ENCODE data around the gene ARHGAP31. TPM values are rescaled to one million over a fixed set of nuclear protein-coding genes. Genes with fewer than 3 reads are reported as not detected.

Gene ARHGAP31
- total RNA-seq, 1 donor from 2014 or later: 0.84 TPM

GRCh38 chr3:119329551-119329950 is 35.4 kb downstream of the ARHGAP31 start:
- Mint-ChIP-seq H3K27ac (no peak overlapping the region), H3K4me1 (ENCODE audit: low read depth) (peaks cover 3% of the 10 kb centered on the region), H3K36me3 (ENCODE audit: insufficient read depth) (no peaks in the 10 kb centered on the region), H3K4me3 (ENCODE audit: low read depth) (no peak overlapping the region), H3K9me3 (ENCODE audit: low read depth) (no peaks in the 10 kb centered on the region), H3K27me3 (peaks cover under 1% of the 10 kb centered on the region)
- no peak for DNase-seq (ENCODE audit: low spot score, unreplicated experiment)
- TF ChIP-seq CTCF (IDR thresholded peaks at IDR 0.05; ENCODE audit: unreplicated experiment): no peak

- Mint-ChIP-seq H3K36me3 (ENCODE audit: insufficient read depth) (no peaks in the 10 kb centered on the region), H3K27me3 (no peaks in the 10 kb centered on the region), H3K9me3 (ENCODE audit: low read depth) (no peaks in the 10 kb centered on the region), H3K4me3 (ENCODE audit: low read depth) (no peak overlapping the region), H3K4me1 (ENCODE audit: low read depth) (peaks cover 3% of the 10 kb centered on the region), H3K27ac (no peak overlapping the region)
- TF ChIP-seq CTCF (IDR thresholded peaks at IDR 0.05; ENCODE audit: unreplicated experiment): no peak
- no peak for DNase-seq (ENCODE audit: low spot score, unreplicated experiment)
Observed at GRCh38 chr3:119330181-119330580, 36.0 kb downstream of the ARHGAP31 start.

GRCh38 chr3:119330858-119331257 is 36.7 kb downstream of the ARHGAP31 start:
- Mint-ChIP-seq H3K4me3 (ENCODE audit: low read depth) (no peak overlapping the region), H3K36me3 (ENCODE audit: insufficient read depth) (no peaks in the 10 kb centered on the region), H3K9me3 (ENCODE audit: low read depth) (no peaks in the 10 kb centered on the region), H3K27ac (no peak overlapping the region), H3K4me1 (ENCODE audit: low read depth) (peaks cover 3% of the 10 kb centered on the region), H3K27me3 (no peaks in the 10 kb centered on the region)
- DNase-seq (ENCODE audit: low spot score, unreplicated experiment): no peak
- no peak for TF ChIP-seq CTCF (IDR thresholded peaks at IDR 0.05; ENCODE audit: unreplicated experiment)

GRCh38 chr3:119331661-119332060 is 37.5 kb downstream of the ARHGAP31 start:
- Mint-ChIP-seq H3K4me1 (ENCODE audit: low read depth) (peaks cover 3% of the 10 kb centered on the region), H3K27ac (no peak overlapping the region), H3K9me3 (ENCODE audit: low read depth) (no peaks in the 10 kb centered on the region), H3K36me3 (ENCODE audit: insufficient read depth) (no peaks in the 10 kb centered on the region), H3K4me3 (ENCODE audit: low read depth) (no peak overlapping the region), H3K27me3 (no peaks in the 10 kb centered on the region)
- no peak for TF ChIP-seq CTCF (IDR thresholded peaks at IDR 0.05; ENCODE audit: unreplicated experiment)
- no peak for DNase-seq (ENCODE audit: low spot score, unreplicated experiment)

- Mint-ChIP-seq H3K36me3 (ENCODE audit: insufficient read depth) (no peaks in the 10 kb centered on the region), H3K4me3 (ENCODE audit: low read depth) (no peak overlapping the region), H3K27me3 (no peaks in the 10 kb centered on the region), H3K4me1 (ENCODE audit: low read depth) (peaks cover 2% of the 10 kb centered on the region), H3K9me3 (ENCODE audit: low read depth) (no peaks in the 10 kb centered on the region), H3K27ac (no peak overlapping the region)
- TF ChIP-seq CTCF (IDR thresholded peaks at IDR 0.05; ENCODE audit: unreplicated experiment): no peak
- no peak for DNase-seq (ENCODE audit: low spot score, unreplicated experiment)
Observed at GRCh38 chr3:119333773-119334509, 39.8 kb downstream of the ARHGAP31 start.

Data from progenitor cell of endocrine pancreas (in vitro differentiated cells).